Stimulated activated CD8-positive, alpha-beta memory T cell treated with anti-CD3 and anti-CD28 coated beads, Interleukin-4, amount 100 ng/mL, for 48 hours (primary cell): ENCODE data around the gene PCNT.

Experiments used
- DNase-seq: peaks from one replicate; pipeline ENCODE4 v3.0.0-alpha.2; 2020

The PCNT gene

GRCh38 chr21:46323710-46324389, at the start of gene PCNT, which contains the start of gene C21orf58:
Gene PCNT, plus strand, starts transcription at chr21:46324156. Its CDS starts 73 bp downstream, at chr21:46324229.
Gene C21orf58, minus strand, starts transcription at chr21:46323870. Its CDS starts 1,132 bp downstream, at chr21:46322738.
- peak; percentile 97 for DNase-seq

- DNase-seq = no peak
These were observed 49.1 kb upstream of the PCNT start for GRCh38 chr21:46274797-46275390.

GRCh38 chr21:46284077-46284644, 39.8 kb upstream of the PCNT start:
- DNase-seq = no peak

- DNase-seq = no peak
These were observed 39.2 kb upstream of the PCNT start for GRCh38 chr21:46284733-46285132.

- no peak for DNase-seq
These were observed 38.7 kb upstream of the PCNT start, which contains the start of gene MCM3AP for GRCh38 chr21:46285206-46285661. Gene MCM3AP, minus strand, starts transcription at chr21:46285611. Its CDS starts 325 bp downstream, at chr21:46285286.

GRCh38 chr21:46285761-46286647, 38.0 kb upstream of the PCNT start, which contains the start of gene YBEY:
Gene YBEY, plus strand, starts transcription at chr21:46286342. Its CDS starts 572 bp downstream, at chr21:46286914.
- peak; percentile 91 for DNase-seq

DNA sequence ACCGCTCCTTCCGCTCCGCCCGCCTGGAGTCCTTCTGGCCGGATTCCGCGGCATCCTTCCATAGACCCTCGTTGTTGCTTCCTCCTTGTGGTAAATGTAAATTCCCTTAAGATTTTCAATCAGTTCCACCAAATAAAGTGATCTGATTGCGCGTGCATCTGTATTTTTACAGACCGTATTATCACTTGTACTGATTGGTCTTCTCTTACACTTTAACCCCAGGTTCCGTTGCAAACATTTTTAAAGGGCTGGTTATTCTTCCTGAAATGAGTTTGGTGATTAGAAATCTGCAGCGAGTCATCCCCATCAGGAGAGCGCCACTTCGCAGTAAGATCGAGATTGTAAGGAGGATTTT, 37.3 kb upstream of the PCNT start:
- no peak for DNase-seq

DNA sequence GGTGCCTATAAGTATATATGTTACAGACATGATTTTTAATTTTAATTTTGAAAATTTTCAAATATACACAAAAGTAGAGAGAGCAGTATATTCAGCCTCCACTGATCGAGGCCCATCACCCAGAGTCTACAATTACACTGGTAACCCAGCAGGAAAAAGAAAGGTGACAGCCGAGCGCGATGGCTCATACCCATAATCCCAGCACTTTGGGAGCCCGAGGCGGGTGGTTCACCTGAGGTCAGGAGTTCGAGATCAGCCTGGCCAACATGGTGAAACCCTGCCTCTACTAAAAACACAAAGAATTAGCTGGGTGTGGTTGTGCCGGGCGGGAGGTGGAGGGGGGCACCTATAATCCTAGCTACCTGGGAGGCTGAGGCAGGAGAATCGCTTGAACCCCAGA, 36.4 kb upstream of the PCNT start:
- no peak for DNase-seq

GRCh38 chr21:46289655-46290179, 34.2 kb upstream of the PCNT start:
- no peak for DNase-seq

- DNase-seq = no peak
These were observed 32.4 kb upstream of the PCNT start for GRCh38 chr21:46291561-46291960.

- DNase-seq = no peak
These were observed 29.2 kb upstream of the PCNT start for GRCh38 chr21:46294647-46295176.

GRCh38 chr21:46295177-46295770, 28.7 kb upstream of the PCNT start:
- DNase-seq = no peak

- peak; percentile 75 for DNase-seq
These were observed 27.8 kb upstream of the PCNT start for GRCh38 chr21:46295996-46296752.

DNA sequence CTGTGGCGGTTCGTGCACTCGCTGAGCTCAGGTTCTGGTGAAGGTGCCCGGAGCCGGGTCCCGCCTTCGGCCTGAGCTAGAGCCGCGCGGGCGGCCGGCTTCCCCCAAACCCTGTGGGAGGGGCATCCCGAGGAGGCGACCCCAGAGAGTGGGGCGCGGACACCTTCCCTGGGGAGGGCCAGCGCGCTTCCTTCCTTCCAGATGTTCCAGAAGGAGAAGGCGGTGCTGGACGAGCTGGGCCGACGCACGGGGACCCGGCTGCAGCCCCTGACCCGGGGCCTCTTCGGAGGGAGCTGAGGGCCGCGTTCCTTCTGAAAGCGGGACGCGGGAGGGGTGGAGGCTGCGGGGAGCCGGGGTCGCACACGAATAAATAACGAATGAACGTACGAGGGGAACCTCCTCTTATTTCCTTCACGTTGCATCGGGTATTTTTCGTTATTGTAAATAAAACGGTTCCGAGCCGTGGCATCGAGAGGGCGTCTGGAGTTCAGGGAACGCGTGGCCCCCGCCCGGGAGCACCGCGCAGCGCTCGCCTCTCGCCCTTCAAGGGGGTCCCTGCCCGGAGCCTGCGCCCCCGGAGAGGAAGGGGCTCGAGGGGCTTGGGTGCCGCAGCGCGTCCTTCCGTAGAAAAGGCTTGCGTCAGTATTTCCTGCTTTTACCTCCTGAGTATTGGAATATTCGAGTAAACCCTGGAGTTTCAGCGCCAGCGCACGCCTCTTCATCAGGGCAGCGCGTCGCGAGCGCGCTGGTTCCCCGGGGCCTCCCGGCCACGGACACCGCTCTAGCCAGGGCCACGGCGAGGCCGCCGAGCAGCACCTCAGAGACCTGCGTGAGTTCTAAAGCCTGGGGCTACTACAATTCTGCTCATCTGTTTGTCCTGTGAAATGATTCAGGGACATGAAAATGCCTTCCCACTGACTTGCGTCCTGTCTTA, 26.4 kb upstream of the PCNT start:
- DNase-seq = no peak

- no peak for DNase-seq
These were observed 24.8 kb upstream of the PCNT start for GRCh38 chr21:46299167-46299566.

DNA sequence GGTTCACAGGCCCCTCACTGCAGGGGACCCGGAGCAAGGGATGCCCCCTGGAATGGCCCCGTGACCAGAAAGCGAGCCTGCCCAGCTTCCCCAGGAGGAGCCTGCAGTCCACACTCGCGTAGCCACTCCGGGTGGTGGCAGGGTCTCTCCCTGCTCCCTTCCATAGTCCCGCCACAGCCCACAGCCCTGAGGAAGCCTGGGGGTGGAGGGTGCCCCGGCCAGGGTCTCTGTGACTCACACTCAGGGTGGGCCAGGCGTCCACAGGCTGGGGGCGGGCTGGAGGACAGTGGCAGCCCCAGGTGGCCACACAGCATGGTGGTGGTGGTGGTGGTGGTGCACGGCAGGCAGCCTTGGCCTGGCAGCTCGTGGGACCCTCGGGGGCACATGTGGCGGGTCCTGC, 22.2 kb upstream of the PCNT start:
- no peak for DNase-seq

DNA sequence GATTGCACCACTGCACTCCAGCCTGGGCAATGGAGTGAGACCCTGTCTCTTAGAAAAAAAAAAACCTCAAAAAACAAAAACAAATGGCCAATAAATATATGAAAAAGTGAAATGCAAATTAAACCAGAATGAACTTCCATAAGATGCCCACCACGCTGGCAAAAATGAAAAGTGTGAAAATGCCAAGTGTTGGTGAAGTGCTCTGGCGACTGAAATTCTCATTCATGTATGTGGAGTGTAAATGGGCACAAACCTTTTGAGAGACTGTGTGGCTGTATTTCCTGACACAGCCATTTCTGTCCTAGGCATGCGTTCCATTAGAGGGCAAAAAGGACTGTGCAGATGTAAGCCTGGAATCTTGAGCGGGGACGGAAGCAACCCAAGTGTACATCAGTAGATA, 19.5 kb upstream of the PCNT start:
- DNase-seq = no peak

- DNase-seq = no peak
These were observed 19.0 kb upstream of the PCNT start for GRCh38 chr21:46304955-46305354.

DNA sequence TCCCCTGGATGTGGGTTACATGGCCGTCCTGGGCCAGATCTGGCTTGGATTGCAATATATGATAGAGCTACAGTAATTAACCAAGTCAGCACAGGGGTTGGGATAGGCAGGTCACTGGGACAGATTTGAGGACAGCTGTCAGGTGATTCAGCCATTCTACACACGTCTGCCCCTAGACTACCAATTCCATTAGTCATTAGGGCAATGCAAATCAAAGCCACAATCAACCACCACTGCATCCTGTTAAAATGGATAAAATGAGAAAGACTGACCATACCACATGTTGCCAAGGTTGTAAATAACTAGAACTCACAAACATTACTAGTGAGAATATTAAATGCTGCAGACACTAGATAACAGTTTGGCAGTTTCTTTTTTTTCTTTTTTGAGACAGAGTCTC, 16.3 kb upstream of the PCNT start:
- DNase-seq = no peak

GRCh38 chr21:46308431-46308830, 15.5 kb upstream of the PCNT start:
- DNase-seq = no peak
